WTC11 (cell line): Measurements from ENCODE around the gene ZNF467. TPM values are rescaled to one million over a fixed set of nuclear protein-coding genes. Genes with fewer than 3 reads are reported as not detected.

Source experiments
- ATAC-seq: fragments of 200-7000 bp; cut with Tn5 transposase; 2 replicates; pipeline ENCODE4 v1.10.0; 2021; ENCODE audit warnings: mild to moderate bottlenecking, moderate library complexity
- CTCF ChIA-PET: fragments of 300-600 bp; sonication (Branson Sonifier 250); formaldehyde crosslinking; loops from one replicate; lab custom pipeline; 2021; ENCODE audit warnings: antibody characterized with exemption; lab: Charles Lee
- POLR2A ChIA-PET: fragments of 350-600 bp; sonication (Branson Sonifier 250); formaldehyde crosslinking; loops from one replicate; lab custom pipeline; 2021; ENCODE audit warnings: antibody characterized with exemption; lab: Charles Lee
- DNase-seq: peaks from one replicate; pipeline ENCODE4 v3.0.0; 2021; ENCODE audit warnings: low spot score
- H3K27ac Mint-ChIP-seq: 2 replicates; pipeline ENCODE4 v1.8.0; 2021; ENCODE audit warnings: mixed read lengths
- H3K27me3 Mint-ChIP-seq: 2 replicates; pipeline ENCODE4 v1.8.0; 2021; ENCODE audit warnings: low read depth, mild to moderate bottlenecking, moderate library complexity, mixed read lengths
- H3K36me3 Mint-ChIP-seq: 2 replicates; pipeline ENCODE4 v1.8.0; 2021; ENCODE audit warnings: mixed read lengths
- H3K4me1 Mint-ChIP-seq: 2 replicates; pipeline ENCODE4 v1.8.0; 2022; ENCODE audit warnings: mixed read lengths
- H3K4me3 Mint-ChIP-seq: 2 replicates; pipeline ENCODE4 v1.8.0; 2021; ENCODE audit warnings: mild to moderate bottlenecking, moderate library complexity, mixed read lengths
- H3K9me3 Mint-ChIP-seq: 2 replicates; pipeline ENCODE4 v1.8.0; 2021; ENCODE audit warnings: mixed read lengths
- ATF1 ChIP-seq: sonication (generic); formaldehyde crosslinking; IDR thresholded peaks from 2 replicates; pipeline ENCODE4 v1.8.1; 2023; ENCODE audit warnings: mild to moderate bottlenecking, moderate library complexity, missing genetic modification reagents
- CREB1 ChIP-seq: sonication (generic); formaldehyde crosslinking; IDR thresholded peaks from 2 replicates; pipeline ENCODE4 v1.8.0; 2023; ENCODE audit warnings: mild to moderate bottlenecking, missing genetic modification reagents
- KAT7 ChIP-seq: sonication (generic); formaldehyde crosslinking; IDR thresholded peaks from 2 replicates; pipeline ENCODE4 v1.8.1; 2023; ENCODE audit warnings: missing genetic modification reagents, mild to moderate bottlenecking, borderline replicate concordance
- NFATC4 ChIP-seq: fragments of 250-450 bp; sonication (Bioruptor Pico); IDR thresholded peaks from 2 replicates; pipeline ENCODE4 v1.9.0; 2021; ENCODE audit warnings: mild to moderate bottlenecking
- NFE2L1 ChIP-seq: sonication (generic); formaldehyde crosslinking; IDR thresholded peaks from 2 replicates; pipeline ENCODE4 v1.8.1; 2023; ENCODE audit warnings: missing genetic modification reagents
- NFYB ChIP-seq: sonication (generic); formaldehyde crosslinking; conservative IDR thresholded peaks from 2 replicates; pipeline ENCODE4 v1.8.0; 2022; ENCODE audit warnings: low read depth, missing genetic modification reagents
- NR1H2 ChIP-seq: sonication (generic); formaldehyde crosslinking; IDR thresholded peaks from 2 replicates; pipeline ENCODE4 v1.9.0; 2021; ENCODE audit warnings: mild to moderate bottlenecking, moderate library complexity, missing genetic modification reagents
- PREB ChIP-seq: sonication (generic); formaldehyde crosslinking; IDR thresholded peaks from 2 replicates; pipeline ENCODE4 v1.8.1; 2022; ENCODE audit warnings: mild to moderate bottlenecking, missing genetic modification reagents, moderate library complexity, borderline replicate concordance
- RORB ChIP-seq: fragments of 250-450 bp; sonication (Bioruptor Pico); IDR thresholded peaks from 2 replicates; pipeline ENCODE4 v1.9.0; 2021; ENCODE audit warnings: mild to moderate bottlenecking
- SMAD3 ChIP-seq: sonication (generic); formaldehyde crosslinking; IDR thresholded peaks from 2 replicates; pipeline ENCODE4 v1.8.0; 2022; ENCODE audit warnings: missing genetic modification reagents, mild to moderate bottlenecking, borderline replicate concordance
- ZNF138 ChIP-seq: sonication (generic); formaldehyde crosslinking; conservative IDR thresholded peaks from 2 replicates; pipeline ENCODE4 v1.8.1; 2022; ENCODE audit warnings: mild to moderate bottlenecking, moderate library complexity, missing genetic modification reagents
- ZNF532 ChIP-seq: fragments of 250-450 bp; sonication (Bioruptor Pico); IDR thresholded peaks from 2 replicates; pipeline ENCODE4 v1.9.0; 2021; ENCODE audit warnings: mild to moderate bottlenecking, borderline replicate concordance
- ZSCAN18 ChIP-seq: fragments of 250-450 bp; sonication (Bioruptor Pico); IDR thresholded peaks from 2 replicates; pipeline ENCODE4 v2.1.2; 2022; ENCODE audit warnings: mild to moderate bottlenecking, moderate library complexity
- total RNA-seq: library from RNA; stranded (reverse); gene quantifications from 3 replicates; pipeline ENCODE4 v1.2.3, GENCODE V29; 2021
- TF ChIP-seq, protein P1 (sequence below): fragments of 250-450 bp; sonication (Bioruptor Pico); IDR thresholded peaks from 2 replicates; pipeline ENCODE4 v1.9.0; 2021; ENCODE audit warnings: mild to moderate bottlenecking
- TF ChIP-seq, protein P2 (sequence below): sonication (generic); formaldehyde crosslinking; conservative IDR thresholded peaks from 2 replicates; pipeline ENCODE4 v1.8.1; 2022; ENCODE audit warnings: mild to moderate bottlenecking, missing genetic modification reagents
- TF ChIP-seq, protein P3 (sequence below): sonication (generic); formaldehyde crosslinking; IDR thresholded peaks from 2 replicates; pipeline ENCODE4 v1.8.0; 2022; ENCODE audit warnings: missing genetic modification reagents
- TF ChIP-seq, protein P4 (sequence below): sonication (generic); formaldehyde crosslinking; IDR thresholded peaks from 2 replicates; pipeline ENCODE4 v1.8.1; 2023; ENCODE audit warnings: mild to moderate bottlenecking, moderate library complexity, missing genetic modification reagents

ZNF467 gene
- total RNA-seq, 1 experiment from 2014 or later: 0.70 TPM

DNA sequence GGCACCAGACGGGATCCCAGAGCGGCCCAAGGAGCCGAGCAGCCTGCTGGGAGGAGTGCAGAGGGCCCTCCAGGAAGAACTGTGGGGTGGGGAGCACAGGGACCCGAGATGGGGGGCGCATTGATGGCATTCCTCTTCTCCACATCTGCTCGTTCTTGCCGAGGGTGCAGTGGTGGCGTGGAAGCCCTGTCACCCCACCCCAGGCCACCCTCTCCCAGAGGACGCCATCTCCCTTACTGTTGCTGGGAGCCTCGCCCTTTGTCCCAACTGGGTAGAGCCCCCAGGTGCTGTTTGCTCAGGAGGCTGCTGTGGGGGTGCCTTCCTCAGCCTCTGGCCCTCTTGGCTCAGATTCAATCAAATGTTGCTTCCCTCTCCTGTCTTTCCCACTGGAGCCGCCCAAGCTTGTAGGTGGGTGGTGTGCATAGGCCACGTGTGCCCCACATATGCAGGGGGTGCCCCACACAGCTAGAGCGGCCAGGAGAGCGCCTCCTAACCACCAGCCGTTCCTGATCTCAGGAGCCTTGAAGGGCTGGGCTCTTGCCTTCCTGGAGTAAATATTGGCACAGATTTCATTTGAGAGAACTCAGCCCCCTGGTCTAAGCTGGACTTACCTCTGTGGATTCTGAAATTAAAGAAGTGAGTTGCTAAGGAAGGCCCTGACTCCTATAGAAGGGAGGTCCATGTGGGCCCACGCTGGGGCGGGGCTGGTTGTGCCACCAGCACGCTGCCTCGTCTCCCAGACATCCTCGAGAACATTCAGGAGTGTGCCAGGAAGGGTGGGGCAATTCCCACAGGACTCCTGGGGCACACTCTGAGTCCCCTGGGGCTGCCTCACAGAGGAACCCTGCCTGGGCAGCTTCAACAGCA, 39.2 kb downstream of the ZNF467 start:
- peaks cover 6% of the 10 kb centered on the region; the same call in 1 of the 2 replicates for H3K36me3 Mint-ChIP-seq
- ChIA-PET CTCF (interaction anchor here (0.6 to 3.8 kb wide), 2 partner anchors 16 to 71 kb away, joined by 3 to 15 read pairs; no protein-coding TSS in a partner anchor), POLR2A (no interaction called here)
- H3K27me3 Mint-ChIP-seq: no peaks in the 10 kb centered on the region
- no peak overlapping the region for H3K4me3 Mint-ChIP-seq
- no peak overlapping the region for H3K27ac Mint-ChIP-seq
- H3K9me3 Mint-ChIP-seq: no peaks in the 10 kb centered on the region
- DNase-seq (no peak), ATAC-seq (no peak)
- TF ChIP-seq, protein P1, sequence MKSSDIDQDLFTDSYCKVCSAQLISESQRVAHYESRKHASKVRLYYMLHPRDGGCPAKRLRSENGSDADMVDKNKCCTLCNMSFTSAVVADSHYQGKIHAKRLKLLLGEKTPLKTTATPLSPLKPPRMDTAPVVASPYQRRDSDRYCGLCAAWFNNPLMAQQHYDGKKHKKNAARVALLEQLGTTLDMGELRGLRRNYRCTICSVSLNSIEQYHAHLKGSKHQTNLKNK (CRISPR knock-in tag): no peak
- TF ChIP-seq PREB (CRISPR knock-in tag) (no peak), KAT7 (CRISPR knock-in tag) (no peak), ZNF532 (CRISPR knock-in tag) (no peak), SMAD3 (no peak), NR1H2 (CRISPR knock-in tag) (no peak), NFYB (CRISPR knock-in tag) (no peak), ZSCAN18 (CRISPR knock-in tag) (no peak), NFE2L1 (CRISPR knock-in tag) (no peak), RORB (no peak), NFATC4 (CRISPR knock-in tag) (no peak), CREB1 (CRISPR knock-in tag) (no peak)
- TF ChIP-seq, protein P2, sequence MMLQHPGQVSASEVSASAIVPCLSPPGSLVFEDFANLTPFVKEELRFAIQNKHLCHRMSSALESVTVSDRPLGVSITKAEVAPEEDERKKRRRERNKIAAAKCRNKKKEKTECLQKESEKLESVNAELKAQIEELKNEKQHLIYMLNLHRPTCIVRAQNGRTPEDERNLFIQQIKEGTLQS (CRISPR knock-in tag): no peak
- H3K4me1 Mint-ChIP-seq: no peaks in the 10 kb centered on the region

- ChIA-PET CTCF (interaction anchor here (1.5 to 3.8 kb wide), 2 partner anchors 9 to 71 kb away, joined by 4 to 15 read pairs; no protein-coding TSS in a partner anchor), POLR2A (no interaction called here)
- DNase-seq (no peak), ATAC-seq (no peak)
- no peaks in the 10 kb centered on the region for H3K9me3 Mint-ChIP-seq
- no peaks in the 10 kb centered on the region for H3K4me1 Mint-ChIP-seq
- H3K36me3 Mint-ChIP-seq: peaks cover 6% of the 10 kb centered on the region; the same call in 1 of the 2 replicates
- H3K27ac Mint-ChIP-seq: no peak overlapping the region
- H3K27me3 Mint-ChIP-seq: no peaks in the 10 kb centered on the region
- no peak overlapping the region for H3K4me3 Mint-ChIP-seq
- TF ChIP-seq, protein P3, sequence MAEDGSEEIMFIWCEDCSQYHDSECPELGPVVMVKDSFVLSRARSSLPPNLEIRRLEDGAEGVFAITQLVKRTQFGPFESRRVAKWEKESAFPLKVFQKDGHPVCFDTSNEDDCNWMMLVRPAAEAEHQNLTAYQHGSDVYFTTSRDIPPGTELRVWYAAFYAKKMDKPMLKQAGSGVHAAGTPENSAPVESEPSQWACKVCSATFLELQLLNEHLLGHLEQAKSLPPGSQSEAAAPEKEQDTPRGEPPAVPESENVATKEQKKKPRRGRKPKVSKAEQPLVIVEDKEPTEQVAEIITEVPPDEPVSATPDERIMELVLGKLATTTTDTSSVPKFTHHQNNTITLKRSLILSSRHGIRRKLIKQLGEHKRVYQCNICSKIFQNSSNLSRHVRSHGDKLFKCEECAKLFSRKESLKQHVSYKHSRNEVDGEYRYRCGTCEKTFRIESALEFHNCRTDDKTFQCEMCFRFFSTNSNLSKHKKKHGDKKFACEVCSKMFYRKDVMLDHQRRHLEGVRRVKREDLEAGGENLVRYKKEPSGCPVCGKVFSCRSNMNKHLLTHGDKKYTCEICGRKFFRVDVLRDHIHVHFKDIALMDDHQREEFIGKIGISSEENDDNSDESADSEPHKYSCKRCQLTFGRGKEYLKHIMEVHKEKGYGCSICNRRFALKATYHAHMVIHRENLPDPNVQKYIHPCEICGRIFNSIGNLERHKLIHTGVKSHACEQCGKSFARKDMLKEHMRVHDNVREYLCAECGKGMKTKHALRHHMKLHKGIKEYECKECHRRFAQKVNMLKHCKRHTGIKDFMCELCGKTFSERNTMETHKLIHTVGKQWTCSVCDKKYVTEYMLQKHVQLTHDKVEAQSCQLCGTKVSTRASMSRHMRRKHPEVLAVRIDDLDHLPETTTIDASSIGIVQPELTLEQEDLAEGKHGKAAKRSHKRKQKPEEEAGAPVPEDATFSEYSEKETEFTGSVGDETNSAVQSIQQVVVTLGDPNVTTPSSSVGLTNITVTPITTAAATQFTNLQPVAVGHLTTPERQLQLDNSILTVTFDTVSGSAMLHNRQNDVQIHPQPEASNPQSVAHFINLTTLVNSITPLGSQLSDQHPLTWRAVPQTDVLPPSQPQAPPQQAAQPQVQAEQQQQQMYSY (CRISPR knock-in tag): no peak
- TF ChIP-seq ATF1 (CRISPR knock-in tag) (no peak), ZNF138 (CRISPR knock-in tag) (no peak)
- TF ChIP-seq, protein P4, sequence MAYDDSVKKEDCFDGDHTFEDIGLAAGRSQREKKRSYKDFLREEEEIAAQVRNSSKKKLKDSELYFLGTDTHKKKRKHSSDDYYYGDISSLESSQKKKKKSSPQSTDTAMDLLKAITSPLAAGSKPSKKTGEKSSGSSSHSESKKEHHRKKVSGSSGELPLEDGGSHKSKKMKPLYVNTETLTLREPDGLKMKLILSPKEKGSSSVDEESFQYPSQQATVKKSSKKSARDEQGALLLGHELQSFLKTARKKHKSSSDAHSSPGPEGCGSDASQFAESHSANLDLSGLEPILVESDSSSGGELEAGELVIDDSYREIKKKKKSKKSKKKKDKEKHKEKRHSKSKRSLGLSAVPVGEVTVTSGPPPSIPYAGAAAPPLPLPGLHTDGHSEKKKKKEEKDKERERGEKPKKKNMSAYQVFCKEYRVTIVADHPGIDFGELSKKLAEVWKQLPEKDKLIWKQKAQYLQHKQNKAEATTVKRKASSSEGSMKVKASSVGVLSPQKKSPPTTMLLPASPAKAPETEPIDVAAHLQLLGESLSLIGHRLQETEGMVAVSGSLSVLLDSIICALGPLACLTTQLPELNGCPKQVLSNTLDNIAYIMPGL: no peak
Measured at GRCh38 chr7:149733131-149733923, 40.1 kb downstream of the ZNF467 start.
